ENCODE results near the gene ARMC3.

DNA sequence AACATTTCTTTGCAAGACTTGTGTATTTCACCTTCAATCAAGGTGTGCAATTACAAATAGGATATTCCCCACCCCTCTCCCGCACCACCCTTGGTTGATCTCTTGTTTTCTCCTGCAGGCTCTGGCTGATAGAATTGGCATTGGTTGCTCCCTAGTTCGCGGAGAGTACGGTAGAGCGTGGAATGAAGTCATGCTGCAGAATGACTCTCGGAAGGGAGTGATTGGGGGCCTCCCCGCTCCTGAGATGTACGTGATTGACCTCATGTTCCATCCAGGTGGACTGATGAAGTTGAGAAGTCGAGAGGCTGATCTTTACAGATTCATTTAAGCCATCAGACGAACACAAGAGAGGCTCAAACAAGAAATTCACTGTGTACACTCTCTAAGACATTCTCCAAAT, 109.3 kb downstream of the ARMC3 start:
- TF ChIP-seq, protein P1, sequence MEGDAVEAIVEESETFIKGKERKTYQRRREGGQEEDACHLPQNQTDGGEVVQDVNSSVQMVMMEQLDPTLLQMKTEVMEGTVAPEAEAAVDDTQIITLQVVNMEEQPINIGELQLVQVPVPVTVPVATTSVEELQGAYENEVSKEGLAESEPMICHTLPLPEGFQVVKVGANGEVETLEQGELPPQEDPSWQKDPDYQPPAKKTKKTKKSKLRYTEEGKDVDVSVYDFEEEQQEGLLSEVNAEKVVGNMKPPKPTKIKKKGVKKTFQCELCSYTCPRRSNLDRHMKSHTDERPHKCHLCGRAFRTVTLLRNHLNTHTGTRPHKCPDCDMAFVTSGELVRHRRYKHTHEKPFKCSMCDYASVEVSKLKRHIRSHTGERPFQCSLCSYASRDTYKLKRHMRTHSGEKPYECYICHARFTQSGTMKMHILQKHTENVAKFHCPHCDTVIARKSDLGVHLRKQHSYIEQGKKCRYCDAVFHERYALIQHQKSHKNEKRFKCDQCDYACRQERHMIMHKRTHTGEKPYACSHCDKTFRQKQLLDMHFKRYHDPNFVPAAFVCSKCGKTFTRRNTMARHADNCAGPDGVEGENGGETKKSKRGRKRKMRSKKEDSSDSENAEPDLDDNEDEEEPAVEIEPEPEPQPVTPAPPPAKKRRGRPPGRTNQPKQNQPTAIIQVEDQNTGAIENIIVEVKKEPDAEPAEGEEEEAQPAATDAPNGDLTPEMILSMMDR (IDR thresholded peaks at IDR 0.05; ENCODE audit: low read depth, low read length, poor library complexity, severe bottlenecking) = no peak
- TF ChIP-seq EZH2phosphoT487 (IDR thresholded peaks at IDR 0.05; ENCODE audit: borderline replicate concordance, low read length) = no peak

All from DOHH2 (cell line).